MM.1S (cell line): ENCODE data around the gene PPP1R12B.
"Not testable (repeated sequence)": the region's sequence is repeated elsewhere in the genome, so short reads cannot be mapped to it uniquely, and the experiment has no call there.

Source experiments
- DNase-seq: peaks from one replicate; pipeline ENCODE4 v3.0.0-alpha.2; 2015
- H2AFZ ChIP-seq: fragments of 300-600 bp; sonication (generic); 2 replicates; pipeline ENCODE4 v1.6.0; 2016; ENCODE audit warnings: antibody characterized with exemption, low read length
- H3F3A ChIP-seq: fragments of 300-600 bp; sonication (generic); 2 replicates; pipeline ENCODE4 v1.6.1; 2016; ENCODE audit warnings: mild to moderate bottlenecking, antibody characterized with exemption, low read length, moderate library complexity, mixed read lengths; ENCODE audit not compliant: insufficient read depth
- H3K27ac ChIP-seq: fragments of 300-600 bp; sonication (generic); 2 replicates; pipeline ENCODE4 v1.5.1; 2016; ENCODE audit warnings: mild to moderate bottlenecking, low read length
- H3K27me3 ChIP-seq: fragments of 300-600 bp; sonication (generic); replicated peaks from 2 replicates; pipeline ENCODE4 v1.6.0; 2016; ENCODE audit warnings: low read length; ENCODE audit not compliant: insufficient read depth
- H3K36me3 ChIP-seq: fragments of 300-600 bp; sonication (generic); replicated peaks from 2 replicates; pipeline ENCODE4 v1.6.1; 2016; ENCODE audit warnings: mild to moderate bottlenecking, low read length, mixed read lengths; ENCODE audit not compliant: insufficient read depth
- H3K4me1 ChIP-seq: fragments of 300-600 bp; sonication (generic); 2 replicates; pipeline ENCODE4 v1.6.1; 2016; ENCODE audit warnings: low read length, mixed read lengths
- H3K4me2 ChIP-seq: fragments of 300-600 bp; sonication (generic); 2 replicates; pipeline ENCODE4 v1.6.0; 2016; ENCODE audit warnings: low read depth, low read length
- H3K4me3 ChIP-seq: fragments of 300-600 bp; sonication (generic); 2 replicates; pipeline ENCODE4 v1.5.1; 2016; ENCODE audit warnings: low read length, mixed read lengths
- H3K79me2 ChIP-seq: fragments of 300-600 bp; sonication (generic); 2 replicates; pipeline ENCODE4 v1.6.1; 2016; ENCODE audit warnings: mixed run types, low read length, mixed read lengths
- H3K9ac ChIP-seq: fragments of 300-600 bp; sonication (generic); 2 replicates; pipeline ENCODE4 v1.6.1; 2016; ENCODE audit warnings: low read length, mixed read lengths
- H3K9me2 ChIP-seq: fragments of 300-600 bp; sonication (generic); replicated peaks from 2 replicates; pipeline ENCODE4 v1.6.1; 2016; ENCODE audit warnings: mild to moderate bottlenecking, low read length, mixed read lengths; ENCODE audit not compliant: insufficient read depth
- H3K9me3 ChIP-seq: fragments of 300-600 bp; sonication (generic); replicated peaks from 2 replicates; pipeline ENCODE4 v1.6.1; 2016; ENCODE audit warnings: mild to moderate bottlenecking, low read length, mixed read lengths; ENCODE audit not compliant: insufficient read depth
- H4K20me1 ChIP-seq: fragments of 300-600 bp; sonication (generic); 2 replicates; pipeline ENCODE4 v1.6.1; 2016; ENCODE audit warnings: mild to moderate bottlenecking, low read length, moderate library complexity, mixed read lengths; ENCODE audit not compliant: insufficient read depth
- EZH2 ChIP-seq: fragments of 300-600 bp; sonication (generic); optimal IDR thresholded peaks from 2 replicates; pipeline ENCODE3; 2017; ENCODE audit warnings: low read depth, mild to moderate bottlenecking, antibody characterized with exemption, low read length, mixed read lengths
- EZH2phosphoT487 ChIP-seq: fragments of 300-600 bp; sonication (generic); IDR thresholded peaks from 2 replicates; pipeline ENCODE4 v1.6.1; 2018; ENCODE audit warnings: antibody characterized with exemption, low read length
- TF ChIP-seq, protein P1 (sequence below): fragments of 300-600 bp; sonication (generic); IDR thresholded peaks from 2 replicates; pipeline ENCODE4 v1.5.1; 2016; ENCODE audit warnings: antibody characterized with exemption, low read length, mixed read lengths

The PPP1R12B gene

DNA sequence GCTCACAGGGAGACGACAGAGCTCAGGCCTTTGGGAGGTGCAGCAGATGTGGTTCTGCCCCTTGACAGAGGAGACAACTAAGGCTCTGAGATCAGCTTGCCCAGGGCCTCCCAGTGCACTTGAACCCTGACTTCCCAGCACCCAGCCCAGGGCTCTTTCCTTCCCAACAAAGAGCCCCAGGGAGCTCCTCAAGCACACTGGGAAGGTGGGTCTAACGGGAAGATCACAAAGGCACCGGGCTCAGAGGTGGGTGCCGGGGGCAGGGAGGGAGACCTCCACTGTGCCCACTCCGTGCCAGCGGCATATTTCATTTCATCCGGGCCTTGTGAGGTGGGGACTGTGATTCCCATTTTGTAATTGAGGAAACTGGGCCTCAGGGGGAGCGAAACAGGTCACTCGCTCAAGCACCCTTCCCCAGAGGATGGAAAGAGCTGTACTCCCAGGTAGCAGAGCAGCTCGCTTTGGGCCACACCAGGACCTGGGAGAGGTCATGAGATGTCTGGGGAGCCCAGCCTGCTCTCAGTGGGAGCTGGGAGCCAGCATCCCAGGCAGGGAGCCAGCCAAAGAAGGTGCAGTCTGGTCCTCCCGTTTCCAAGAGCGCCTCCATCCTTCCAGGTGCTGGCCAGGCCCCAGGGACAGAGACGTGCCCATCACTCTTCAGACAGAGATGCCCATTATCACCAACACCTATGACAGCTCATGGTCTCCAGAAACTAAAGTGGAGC is 279.5 kb downstream of the PPP1R12B start:
- H3K79me2 ChIP-seq, result no peaks in the 10 kb centered on the region
- no peaks in the 10 kb centered on the region for H3K9me2 ChIP-seq
- TF ChIP-seq EZH2phosphoT487 (no peak), EZH2 (no peak)
- TF ChIP-seq, protein P1, sequence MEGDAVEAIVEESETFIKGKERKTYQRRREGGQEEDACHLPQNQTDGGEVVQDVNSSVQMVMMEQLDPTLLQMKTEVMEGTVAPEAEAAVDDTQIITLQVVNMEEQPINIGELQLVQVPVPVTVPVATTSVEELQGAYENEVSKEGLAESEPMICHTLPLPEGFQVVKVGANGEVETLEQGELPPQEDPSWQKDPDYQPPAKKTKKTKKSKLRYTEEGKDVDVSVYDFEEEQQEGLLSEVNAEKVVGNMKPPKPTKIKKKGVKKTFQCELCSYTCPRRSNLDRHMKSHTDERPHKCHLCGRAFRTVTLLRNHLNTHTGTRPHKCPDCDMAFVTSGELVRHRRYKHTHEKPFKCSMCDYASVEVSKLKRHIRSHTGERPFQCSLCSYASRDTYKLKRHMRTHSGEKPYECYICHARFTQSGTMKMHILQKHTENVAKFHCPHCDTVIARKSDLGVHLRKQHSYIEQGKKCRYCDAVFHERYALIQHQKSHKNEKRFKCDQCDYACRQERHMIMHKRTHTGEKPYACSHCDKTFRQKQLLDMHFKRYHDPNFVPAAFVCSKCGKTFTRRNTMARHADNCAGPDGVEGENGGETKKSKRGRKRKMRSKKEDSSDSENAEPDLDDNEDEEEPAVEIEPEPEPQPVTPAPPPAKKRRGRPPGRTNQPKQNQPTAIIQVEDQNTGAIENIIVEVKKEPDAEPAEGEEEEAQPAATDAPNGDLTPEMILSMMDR, result no peak
- DNase-seq, result no peak
- H3K36me3 ChIP-seq, result no peaks in the 10 kb centered on the region
- H3K9me3 ChIP-seq, result no peaks in the 10 kb centered on the region
- H3K9ac ChIP-seq, result no peak overlapping the region
- H3F3A ChIP-seq, result peaks cover 3% of the 10 kb centered on the region
- H3K27ac ChIP-seq, result no peak overlapping the region
- 0 out of 2 replicates have a peak, but pooled peaks cover 4% of the 10 kb centered on the region for H3K27me3 ChIP-seq
- H3K4me2 ChIP-seq, result no peak overlapping the region
- H3K4me1 ChIP-seq, result peaks cover 23% of the 10 kb centered on the region
- no peak overlapping the region for H2AFZ ChIP-seq
- H3K4me3 ChIP-seq, result no peak overlapping the region
- H4K20me1 ChIP-seq, result no peaks in the 10 kb centered on the region

DNA sequence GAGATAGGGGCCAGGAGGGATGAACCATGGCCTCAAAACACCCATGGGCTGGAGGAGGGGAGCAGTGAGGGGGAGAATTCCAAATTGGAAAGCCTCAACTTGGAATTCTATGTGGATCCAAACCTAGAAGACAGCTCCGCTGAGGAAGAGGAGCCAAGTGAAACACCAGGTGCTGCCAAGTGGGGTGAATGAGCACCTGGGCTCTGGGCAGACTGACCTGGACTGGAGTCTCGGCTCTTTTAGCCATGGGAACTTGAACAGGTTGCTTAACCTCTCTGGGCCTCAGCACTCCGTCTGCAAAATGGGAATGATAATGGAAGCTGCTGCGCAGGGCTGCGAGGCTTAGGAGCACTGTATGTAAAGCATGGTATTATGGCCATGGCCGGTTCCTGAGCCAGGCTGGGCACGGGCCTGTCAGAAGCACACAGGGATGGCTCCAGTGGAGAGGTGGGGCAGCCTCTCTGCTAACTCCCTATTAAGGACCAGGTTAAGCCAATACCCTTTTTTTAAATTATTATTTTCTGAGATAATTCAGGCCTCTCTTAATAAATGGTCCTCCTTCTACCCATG is 280.2 kb downstream of the PPP1R12B start:
- Histone ChIP-seq H3K9me3 (no peaks in the 10 kb centered on the region), H3K27me3 (0 out of 2 replicates have a peak, but pooled peaks cover 4% of the 10 kb centered on the region), H3K4me2 (peak overlapping the region; percentile 44), H3K79me2 (no peaks in the 10 kb centered on the region), H3K27ac (peak overlapping the region; percentile 4; the same call in 1 of the 2 replicates), H3F3A (peaks cover 3% of the 10 kb centered on the region), H3K36me3 (no peaks in the 10 kb centered on the region), H3K4me1 (peaks cover 23% of the 10 kb centered on the region), H3K9ac (no peak overlapping the region), H3K9me2 (no peaks in the 10 kb centered on the region), H2AFZ (no peak overlapping the region), H3K4me3 (no peak overlapping the region), H4K20me1 (no peaks in the 10 kb centered on the region)
- no peak for DNase-seq
- TF ChIP-seq, protein P1, result no peak
- TF ChIP-seq EZH2 (no peak), EZH2phosphoT487 (no peak)

DNA sequence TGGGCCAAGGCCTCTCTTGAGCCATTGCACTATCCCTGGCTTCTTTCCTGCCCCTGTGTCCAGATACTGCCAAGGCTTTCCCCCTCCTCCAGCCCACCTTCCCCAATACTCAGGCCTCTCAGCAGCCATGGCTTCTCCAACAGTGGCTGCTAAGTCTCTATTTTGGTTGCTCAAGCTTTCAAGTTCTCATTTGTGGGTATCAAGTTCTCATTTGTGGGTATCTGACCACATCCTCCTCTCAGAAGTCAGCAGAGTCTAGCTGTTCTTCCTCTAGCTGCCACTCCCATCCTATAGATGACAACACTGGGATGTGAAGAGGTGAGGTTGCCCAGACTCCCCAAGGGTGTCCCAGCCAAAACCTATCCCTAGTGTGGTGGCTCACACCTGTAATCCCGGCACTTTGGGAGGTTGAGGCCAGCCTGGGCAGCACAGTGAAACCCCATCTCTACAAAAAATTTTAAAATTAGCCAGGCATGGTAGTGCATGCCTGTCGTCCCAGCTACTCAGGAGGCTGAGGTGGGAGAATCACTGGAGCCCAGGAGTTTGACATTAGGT is 280.8 kb downstream of the PPP1R12B start:
- Histone ChIP-seq H3K4me1 (peaks cover 23% of the 10 kb centered on the region), H3K27ac (peak overlapping the region; percentile 4; the same call in 1 of the 2 replicates), H3K4me2 (peak overlapping the region; percentile 44; the same call in 1 of the 2 replicates)
- DNase-seq, result peak; percentile 85
- not testable (repeated sequence) for H3K79me2 ChIP-seq, H3F3A ChIP-seq, H2AFZ ChIP-seq, H3K9ac ChIP-seq, H3K4me3 ChIP-seq, H3K27me3 ChIP-seq, H3K9me3 ChIP-seq, H3K9me2 ChIP-seq, H3K36me3 ChIP-seq, H4K20me1 ChIP-seq

DNA sequence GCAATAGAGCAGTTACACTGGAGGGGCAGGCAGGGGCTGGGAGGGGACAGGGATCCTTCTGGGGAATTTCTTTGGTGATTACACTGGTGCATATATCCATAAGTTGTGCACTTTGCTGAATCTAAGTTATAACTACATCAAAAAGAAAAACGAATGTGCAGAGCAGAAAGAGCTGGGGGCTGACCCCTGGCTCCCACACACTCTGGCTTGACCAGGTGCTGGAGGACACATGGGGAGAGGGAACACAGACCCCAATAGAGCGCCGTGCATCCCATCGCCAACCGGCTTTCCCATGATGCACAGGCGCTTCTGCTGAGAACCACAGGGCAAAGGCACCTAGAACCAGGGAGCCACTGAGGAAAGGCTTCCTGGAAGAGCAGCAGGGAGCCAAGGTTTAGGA is 281.6 kb downstream of the PPP1R12B start:
- peaks cover 19% of the 10 kb centered on the region for H3K4me1 ChIP-seq
- not testable (repeated sequence) for H3K27ac ChIP-seq, H3F3A ChIP-seq, H3K79me2 ChIP-seq, H3K27me3 ChIP-seq, H3K36me3 ChIP-seq, H4K20me1 ChIP-seq, H3K4me2 ChIP-seq, DNase-seq, H3K9ac ChIP-seq, H2AFZ ChIP-seq, H3K9me3 ChIP-seq, H3K4me3 ChIP-seq, H3K9me2 ChIP-seq
